Muscle layer of duodenum (tissue), 2 donors: Measurements from ENCODE around the gene C1QTNF9B.
"Not testable (repeated sequence)": the region's sequence is repeated elsewhere in the genome, so short reads cannot be mapped to it uniquely, and the experiment has no call there.

Experiments
- H3K27ac ChIP-seq: one replicate; pipeline ENCODE4 v1.7.0; 2013; ENCODE audit warnings: mild to moderate bottlenecking, low read length
- H3K27me3 ChIP-seq: one replicate; pipeline ENCODE4 v1.7.0; 2013; ENCODE audit warnings: low read depth, mild to moderate bottlenecking, control low read depth, low read length
- H3K36me3 ChIP-seq, 2 donors: one replicate each; pipeline ENCODE4 v1.7.0; 2013; ENCODE audit warnings: low read length in 2 of 2, control low read depth in 1 of 2, mild to moderate bottlenecking in 1 of 2; ENCODE audit not compliant: insufficient read depth in 2 of 2, control insufficient read depth in 1 of 2
- H3K4me1 ChIP-seq, 2 donors: one replicate each; pipeline ENCODE4 v1.7.0; 2013; ENCODE audit warnings: low read length in 2 of 2, mild to moderate bottlenecking in 2 of 2, control low read depth in 1 of 2, moderate library complexity in 1 of 2; ENCODE audit not compliant: insufficient read depth in 2 of 2, control insufficient read depth in 1 of 2
- H3K4me3 ChIP-seq, 2 donors: one replicate each; pipeline ENCODE4 v1.7.0; 2013; ENCODE audit warnings: low read length in 2 of 2, low read depth in 1 of 2, mild to moderate bottlenecking in 1 of 2
- H3K9me3 ChIP-seq, 2 donors: one replicate each; pipeline ENCODE4 v1.7.0; 2013; ENCODE audit warnings: low read length in 2 of 2, control low read depth in 1 of 2, mild to moderate bottlenecking in 1 of 2; ENCODE audit not compliant: control insufficient read depth in 1 of 2
- donor health status: healthy.

Gene C1QTNF9B

GRCh38 chr13:23918208-23918607 lies 20.9 kb upstream of the C1QTNF9B start:
- no peaks in the 10 kb centered on the region for H3K27me3 ChIP-seq
- no peak overlapping the region for H3K27ac ChIP-seq
- no peaks in the 10 kb centered on the region for H3K36me3 ChIP-seq
- H3K9me3 ChIP-seq = no peaks in the 10 kb centered on the region
- H3K4me1 ChIP-seq = no peaks in the 10 kb centered on the region
- H3K4me3 ChIP-seq = no peak overlapping the region

DNA sequence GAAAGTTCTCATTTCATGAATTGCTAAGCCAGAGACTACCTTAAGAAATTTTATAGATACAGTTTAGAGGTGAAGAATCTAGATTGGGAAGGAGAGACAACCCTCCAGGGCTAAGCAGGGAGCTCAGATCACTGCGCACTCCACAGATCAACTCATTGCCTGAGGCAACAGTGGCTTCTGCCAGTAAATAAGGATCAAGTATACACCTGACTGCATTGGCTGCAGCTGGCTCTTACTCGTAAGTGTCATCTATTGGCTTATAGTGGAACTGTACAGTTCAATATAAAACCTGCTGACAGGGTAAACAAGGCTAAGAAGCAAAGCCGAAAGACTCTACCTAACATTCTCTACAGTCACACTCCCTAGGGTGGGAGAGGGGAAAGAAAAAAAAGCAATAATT lies 18.0 kb upstream of the C1QTNF9B start:
- no peaks in the 10 kb centered on the region for H3K9me3 ChIP-seq
- no peak overlapping the region for H3K27ac ChIP-seq
- H3K4me1 ChIP-seq = no peaks in the 10 kb centered on the region

GRCh38 chr13:23912469-23912868 lies 15.2 kb upstream of the C1QTNF9B start:
- Histone ChIP-seq H3K4me3 (no peak overlapping the region), H3K9me3 (no peaks in the 10 kb centered on the region), H3K27ac (no peak overlapping the region), H3K36me3 (no peaks in the 10 kb centered on the region), H3K27me3 (no peaks in the 10 kb centered on the region), H3K4me1 (no peaks in the 10 kb centered on the region)

More for the DNA sequence above, 18.0 kb upstream of the C1QTNF9B start:
- Histone ChIP-seq H3K36me3 (no peaks in the 10 kb centered on the region), H3K4me3 (no peak overlapping the region), H3K27me3 (no peaks in the 10 kb centered on the region)

DNA sequence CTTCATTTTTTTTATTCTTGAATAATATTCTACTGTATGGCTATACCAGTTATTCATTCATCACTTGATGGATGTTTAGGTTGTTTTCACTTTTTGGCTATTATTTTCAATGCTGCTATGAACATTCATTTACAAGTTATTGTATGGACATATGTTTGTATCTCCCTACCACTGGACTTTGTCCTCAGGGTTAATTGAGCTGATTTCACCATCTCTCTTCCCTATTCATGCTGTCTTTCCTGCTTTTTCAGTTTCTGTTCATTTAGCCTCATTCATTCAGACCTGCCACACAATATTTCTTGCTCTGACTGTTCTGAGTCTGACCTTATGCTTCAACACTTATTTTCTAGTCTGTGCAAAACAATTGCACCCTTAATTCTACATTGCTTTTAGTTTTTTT lies 12.3 kb upstream of the C1QTNF9B start:
- H3K36me3 ChIP-seq = no peaks in the 10 kb centered on the region
- H3K4me1 ChIP-seq = no peaks in the 10 kb centered on the region
- no peaks in the 10 kb centered on the region for H3K9me3 ChIP-seq
- no peak overlapping the region for H3K27ac ChIP-seq
- H3K4me3 ChIP-seq = no peak overlapping the region
- no peaks in the 10 kb centered on the region for H3K27me3 ChIP-seq

GRCh38 chr13:23905766-23906165 lies 8.5 kb upstream of the C1QTNF9B start:
- Histone ChIP-seq H3K36me3 (no peaks in the 10 kb centered on the region), H3K27me3 (peaks cover 3% of the 10 kb centered on the region), H3K27ac (no peak overlapping the region), H3K4me3 (no peak overlapping the region), H3K4me1 (peaks cover 0 to 7% of the 10 kb centered on the region in 2 donors), H3K9me3 (no peaks in the 10 kb centered on the region)

GRCh38 chr13:23903906-23904280 lies 6.6 kb upstream of the C1QTNF9B start:
- no peaks in the 10 kb centered on the region for H3K9me3 ChIP-seq
- H3K4me3 ChIP-seq = peak overlapping the region in 1 of 2 donors; percentile 48
- peaks cover 3% of the 10 kb centered on the region for H3K27me3 ChIP-seq
- H3K36me3 ChIP-seq = no peaks in the 10 kb centered on the region
- H3K4me1 ChIP-seq = peaks cover 0 to 7% of the 10 kb centered on the region in 2 donors
- no peak overlapping the region for H3K27ac ChIP-seq

- no peaks in the 10 kb centered on the region for H3K36me3 ChIP-seq
- peaks cover 3% of the 10 kb centered on the region for H3K27me3 ChIP-seq
- H3K27ac ChIP-seq = no peak overlapping the region
- peaks cover 0 to 7% of the 10 kb centered on the region in 2 donors for H3K4me1 ChIP-seq
- H3K9me3 ChIP-seq = no peaks in the 10 kb centered on the region
- H3K4me3 ChIP-seq = peak overlapping the region in 1 of 2 donors; percentile 48
These were observed 5.9 kb upstream of the C1QTNF9B start for GRCh38 chr13:23902975-23903905.

DNA sequence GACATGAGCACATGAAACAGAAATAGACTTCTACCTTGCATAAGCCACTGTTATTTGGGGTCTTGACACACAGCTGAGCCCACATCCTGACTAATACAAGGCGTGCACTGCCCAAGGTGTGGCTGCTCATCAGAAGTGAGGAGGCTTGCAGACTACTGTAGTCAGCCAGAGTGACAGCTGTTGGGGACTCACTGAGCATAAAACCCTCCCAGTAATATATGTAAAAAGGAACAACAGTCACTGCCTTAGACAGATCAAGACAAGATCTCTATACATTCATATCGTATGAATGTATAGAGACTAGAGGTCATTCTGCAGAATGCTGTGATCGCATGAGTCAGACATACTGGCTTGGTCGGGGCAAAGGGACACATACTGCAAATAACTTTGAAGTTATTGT lies 4.1 kb upstream of the C1QTNF9B start:
- Histone ChIP-seq H3K4me3 (no peak overlapping the region), H3K36me3 (no peaks in the 10 kb centered on the region), H3K9me3 (no peaks in the 10 kb centered on the region), H3K27me3 (peaks cover 3% of the 10 kb centered on the region), H3K4me1 (peaks cover 0 to 11% of the 10 kb centered on the region in 2 donors), H3K27ac (no peak overlapping the region)

DNA sequence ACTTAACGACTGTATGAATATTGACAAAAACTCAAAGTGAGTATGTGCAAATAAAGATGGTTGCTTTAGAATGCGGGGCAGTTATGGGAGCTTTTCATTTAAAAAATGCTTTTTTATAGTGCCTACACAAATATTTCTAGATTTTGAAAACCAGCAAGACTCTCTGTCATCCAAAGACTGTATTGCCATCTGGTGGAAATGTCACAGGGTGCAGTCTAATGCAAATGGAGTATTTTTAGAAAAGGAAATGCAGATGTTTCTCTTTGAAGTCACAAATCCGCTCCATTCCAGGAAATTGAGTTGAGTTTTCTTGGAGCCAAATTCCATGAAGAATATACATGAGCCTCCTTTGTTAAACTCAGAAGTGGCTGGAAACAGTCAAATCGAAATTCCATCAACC lies 2.3 kb upstream of the C1QTNF9B start:
- Histone ChIP-seq H3K27ac (no peak overlapping the region), H3K4me3 (no peak overlapping the region), H3K36me3 (no peaks in the 10 kb centered on the region), H3K27me3 (peaks cover 3% of the 10 kb centered on the region), H3K9me3 (no peaks in the 10 kb centered on the region), H3K4me1 (peaks cover 0 to 11% of the 10 kb centered on the region in 2 donors)

DNA sequence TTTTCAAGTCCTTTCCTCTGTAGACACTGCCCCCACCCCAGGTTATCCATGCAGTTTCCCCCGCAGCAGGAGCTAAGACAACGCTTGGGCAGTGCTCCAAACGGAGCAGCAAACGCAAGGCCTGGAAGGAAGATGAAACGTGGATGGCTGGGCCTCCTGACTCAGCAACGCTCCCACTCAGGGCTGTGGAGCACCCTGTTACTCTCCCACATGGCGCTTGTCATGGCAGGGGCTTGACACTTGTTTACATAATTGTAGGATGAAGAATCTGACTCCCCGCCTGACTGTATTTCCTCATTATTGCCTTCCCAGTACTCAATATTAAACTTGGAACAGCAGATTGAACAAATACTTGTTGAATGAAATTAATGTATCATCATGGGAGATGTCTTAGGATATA lies 799 bp upstream of the C1QTNF9B start:
- H3K27ac ChIP-seq = no peak overlapping the region
- no peaks in the 10 kb centered on the region for H3K36me3 ChIP-seq
- H3K4me1 ChIP-seq = peaks cover 0 to 6% of the 10 kb centered on the region in 2 donors
- peaks cover 3% of the 10 kb centered on the region for H3K27me3 ChIP-seq
- H3K4me3 ChIP-seq = no peak overlapping the region
- H3K9me3 ChIP-seq = no peaks in the 10 kb centered on the region

- H3K27me3 ChIP-seq, H3K4me3 ChIP-seq, H3K4me1 ChIP-seq, H3K36me3 ChIP-seq, H3K9me3 ChIP-seq, H3K27ac ChIP-seq: not testable (repeated sequence)
These were observed 2.6 kb downstream of the C1QTNF9B start for GRCh38 chr13:23894746-23895145.

DNA sequence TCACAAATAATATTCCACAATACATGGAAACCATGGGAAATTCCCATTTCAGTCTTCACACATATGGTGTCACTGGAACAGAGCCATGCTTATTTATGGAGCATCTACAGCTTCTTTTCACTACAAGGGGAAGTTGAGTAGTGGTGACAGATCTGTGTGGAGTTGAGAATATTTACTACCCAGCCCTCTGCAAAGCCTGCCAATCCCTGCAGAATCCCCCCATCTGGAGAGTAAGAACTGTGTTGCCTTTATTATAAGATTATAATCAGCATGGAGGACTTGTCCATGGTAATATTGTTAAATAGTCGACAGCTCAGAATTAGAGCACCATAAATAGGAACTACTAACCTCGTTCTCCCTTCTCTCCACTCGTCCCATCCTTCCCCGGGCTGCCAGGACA lies 3.5 kb downstream of the C1QTNF9B start:
- not testable (repeated sequence) for H3K27ac ChIP-seq, H3K9me3 ChIP-seq, H3K36me3 ChIP-seq, H3K27me3 ChIP-seq, H3K4me3 ChIP-seq, H3K4me1 ChIP-seq
